ENCODE data around the gene PALD1. TPM values are rescaled to one million over a fixed set of nuclear protein-coding genes. Genes with fewer than 3 reads are reported as not detected.

The PALD1 gene
- total RNA-seq, 1 experiment from 2014 or later = 33.1 TPM

DNA sequence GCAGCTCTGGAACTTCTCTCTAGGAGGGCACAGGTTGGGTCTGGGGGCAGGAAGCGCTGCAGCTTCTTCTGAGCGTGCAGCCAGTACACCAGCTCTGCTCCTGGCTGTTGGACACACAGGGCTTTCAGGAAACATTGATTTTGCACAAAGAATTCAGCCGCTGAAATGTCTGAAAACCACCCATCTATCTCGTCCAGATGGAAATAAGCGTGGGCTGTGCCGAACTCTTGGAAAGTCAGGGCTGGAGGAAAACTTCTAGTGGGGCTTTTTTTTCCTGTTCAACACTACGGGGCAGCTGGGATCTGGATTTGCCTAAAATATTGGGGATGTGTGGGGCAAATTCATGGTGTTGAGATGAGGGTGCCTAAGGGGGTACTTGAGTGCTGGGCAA is 31.2 kb downstream of the PALD1 start:
- no peak for DNase-seq (ENCODE audit: low read depth, low spot score)
- RAD21 ChIA-PET (ENCODE audit: low non-redundant PET in 1 of 2, low total read pairs in 2 of 2, uncharacterized antibody in 2 of 2, unreplicated experiment in 2 of 2) = no interaction called here
- CTCF ChIA-PET = no interaction called here
- Histone ChIP-seq H4K20me1 (ENCODE audit: insufficient read depth) (no peaks in the 10 kb centered on the region), H3K79me2 (ENCODE audit: insufficient read depth, low read length) (peaks cover 72% of the 10 kb centered on the region), H3K9ac (ENCODE audit: low read length) (no peak overlapping the region), H2AFZ (ENCODE audit: low read depth, low read length, poor library complexity, severe bottlenecking) (no peak overlapping the region), H3K4me2 (ENCODE audit: low read length) (no peak overlapping the region), H3K9me2 (ENCODE audit: insufficient read depth) (no peaks in the 10 kb centered on the region), H3K36me3 (ENCODE audit: control insufficient read depth in 1 of 2, insufficient read depth in 2 of 2, low read length in 2 of 2) (no peaks in the 10 kb centered on the region), H3K27ac (ENCODE audit: low read depth, low read length) (no peak overlapping the region), H3K4me3 (replicated peaks in 1 of 2; ENCODE audit: low read depth in 1 of 2, low read length in 2 of 2) (no peak overlapping the region), H3K9me3 (ENCODE audit: control insufficient read depth in 1 of 2, insufficient read depth in 1 of 2, low read depth in 1 of 2, low read length in 2 of 2) (no peaks in the 10 kb centered on the region), H3K27me3 (ENCODE audit: insufficient read depth, low read length) (no peaks in the 10 kb centered on the region), H3K4me1 (ENCODE audit: control insufficient read depth in 1 of 2, insufficient read depth in 2 of 2, low read length in 2 of 2) (peaks cover 15 to 26% of the 10 kb centered on the region in 2 experiments; a peak in 3 of 4 replicates)
- intact Hi-C loops (cut with micrococcal nuclease) = no loop called here
- TF ChIP-seq, protein P1, sequence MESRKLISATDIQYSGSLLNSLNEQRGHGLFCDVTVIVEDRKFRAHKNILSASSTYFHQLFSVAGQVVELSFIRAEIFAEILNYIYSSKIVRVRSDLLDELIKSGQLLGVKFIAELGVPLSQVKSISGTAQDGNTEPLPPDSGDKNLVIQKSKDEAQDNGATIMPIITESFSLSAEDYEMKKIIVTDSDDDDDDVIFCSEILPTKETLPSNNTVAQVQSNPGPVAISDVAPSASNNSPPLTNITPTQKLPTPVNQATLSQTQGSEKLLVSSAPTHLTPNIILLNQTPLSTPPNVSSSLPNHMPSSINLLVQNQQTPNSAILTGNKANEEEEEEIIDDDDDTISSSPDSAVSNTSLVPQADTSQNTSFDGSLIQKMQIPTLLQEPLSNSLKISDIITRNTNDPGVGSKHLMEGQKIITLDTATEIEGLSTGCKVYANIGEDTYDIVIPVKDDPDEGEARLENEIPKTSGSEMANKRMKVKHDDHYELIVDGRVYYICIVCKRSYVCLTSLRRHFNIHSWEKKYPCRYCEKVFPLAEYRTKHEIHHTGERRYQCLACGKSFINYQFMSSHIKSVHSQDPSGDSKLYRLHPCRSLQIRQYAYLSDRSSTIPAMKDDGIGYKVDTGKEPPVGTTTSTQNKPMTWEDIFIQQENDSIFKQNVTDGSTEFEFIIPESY (IDR thresholded peaks at IDR 0.05; ENCODE audit: extremely low read depth, insufficient replicate concordance, low read length) = no peak
- TF ChIP-seq YY1 (IDR thresholded peaks at IDR 0.05; ENCODE audit: extremely low read depth, insufficient replicate concordance, low read depth, low read length) (no peak), ZFX (IDR thresholded peaks at IDR 0.05) (no peak)
- TF ChIP-seq, protein P2, sequence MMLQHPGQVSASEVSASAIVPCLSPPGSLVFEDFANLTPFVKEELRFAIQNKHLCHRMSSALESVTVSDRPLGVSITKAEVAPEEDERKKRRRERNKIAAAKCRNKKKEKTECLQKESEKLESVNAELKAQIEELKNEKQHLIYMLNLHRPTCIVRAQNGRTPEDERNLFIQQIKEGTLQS (IDR thresholded peaks at IDR 0.05) = no peak
- TF ChIP-seq, protein P3, sequence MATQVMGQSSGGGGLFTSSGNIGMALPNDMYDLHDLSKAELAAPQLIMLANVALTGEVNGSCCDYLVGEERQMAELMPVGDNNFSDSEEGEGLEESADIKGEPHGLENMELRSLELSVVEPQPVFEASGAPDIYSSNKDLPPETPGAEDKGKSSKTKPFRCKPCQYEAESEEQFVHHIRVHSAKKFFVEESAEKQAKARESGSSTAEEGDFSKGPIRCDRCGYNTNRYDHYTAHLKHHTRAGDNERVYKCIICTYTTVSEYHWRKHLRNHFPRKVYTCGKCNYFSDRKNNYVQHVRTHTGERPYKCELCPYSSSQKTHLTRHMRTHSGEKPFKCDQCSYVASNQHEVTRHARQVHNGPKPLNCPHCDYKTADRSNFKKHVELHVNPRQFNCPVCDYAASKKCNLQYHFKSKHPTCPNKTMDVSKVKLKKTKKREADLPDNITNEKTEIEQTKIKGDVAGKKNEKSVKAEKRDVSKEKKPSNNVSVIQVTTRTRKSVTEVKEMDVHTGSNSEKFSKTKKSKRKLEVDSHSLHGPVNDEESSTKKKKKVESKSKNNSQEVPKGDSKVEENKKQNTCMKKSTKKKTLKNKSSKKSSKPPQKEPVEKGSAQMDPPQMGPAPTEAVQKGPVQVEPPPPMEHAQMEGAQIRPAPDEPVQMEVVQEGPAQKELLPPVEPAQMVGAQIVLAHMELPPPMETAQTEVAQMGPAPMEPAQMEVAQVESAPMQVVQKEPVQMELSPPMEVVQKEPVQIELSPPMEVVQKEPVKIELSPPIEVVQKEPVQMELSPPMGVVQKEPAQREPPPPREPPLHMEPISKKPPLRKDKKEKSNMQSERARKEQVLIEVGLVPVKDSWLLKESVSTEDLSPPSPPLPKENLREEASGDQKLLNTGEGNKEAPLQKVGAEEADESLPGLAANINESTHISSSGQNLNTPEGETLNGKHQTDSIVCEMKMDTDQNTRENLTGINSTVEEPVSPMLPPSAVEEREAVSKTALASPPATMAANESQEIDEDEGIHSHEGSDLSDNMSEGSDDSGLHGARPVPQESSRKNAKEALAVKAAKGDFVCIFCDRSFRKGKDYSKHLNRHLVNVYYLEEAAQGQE (IDR thresholded peaks at IDR 0.05; ENCODE audit: low read depth) = no peak
- no peak for ATAC-seq
- no TSS peak for BruUV-seq (replicated peaks)
- POLR2A ChIA-PET = no interaction called here

All from HCT116 (cell line).